Glutamatergic neuron (in vitro differentiated cells): ENCODE measurements around the gene SUCLG2. TPM values are rescaled to one million over a fixed set of nuclear protein-coding genes. Genes with fewer than 3 reads are reported as not detected.

ENCODE experiments used
- DNase-seq: peaks from one replicate; pipeline ENCODE4 v3.0.0; 2022
- H3K27ac Mint-ChIP-seq: one replicate; pipeline ENCODE4 v1.8.0; 2020; ENCODE audit warnings: mild to moderate bottlenecking, mixed read lengths, inconsistent platforms; ENCODE audit not compliant: unreplicated experiment
- H3K27me3 Mint-ChIP-seq: one replicate; pipeline ENCODE4 v1.8.0; 2020; ENCODE audit warnings: mild to moderate bottlenecking, moderate library complexity, mixed read lengths, inconsistent platforms; ENCODE audit not compliant: unreplicated experiment
- H3K36me3 Mint-ChIP-seq: one replicate; pipeline ENCODE4 v1.8.0; 2020; ENCODE audit warnings: mild to moderate bottlenecking, mixed read lengths, inconsistent platforms; ENCODE audit not compliant: unreplicated experiment
- H3K4me1 Mint-ChIP-seq: one replicate; pipeline ENCODE4 v1.8.0; 2020; ENCODE audit warnings: mild to moderate bottlenecking, low read depth, mixed read lengths, inconsistent platforms; ENCODE audit not compliant: unreplicated experiment
- H3K4me3 Mint-ChIP-seq: one replicate; pipeline ENCODE4 v1.8.0; 2020; ENCODE audit warnings: mild to moderate bottlenecking, mixed read lengths, inconsistent platforms; ENCODE audit not compliant: unreplicated experiment
- H3K9me3 Mint-ChIP-seq: one replicate; pipeline ENCODE4 v1.8.0; 2020; ENCODE audit warnings: mild to moderate bottlenecking, moderate library complexity, mixed read lengths, inconsistent platforms; ENCODE audit not compliant: unreplicated experiment
- CTCF ChIP-seq: fragments of 200-600 bp; sonication (generic); IDR thresholded peaks from one replicate; pipeline ENCODE4 v1.5.0; 2021; ENCODE audit not compliant: partially characterized antibody, unreplicated experiment
- total RNA-seq: library from RNA; stranded (reverse); fragmentation: NEBNext Ultra II Directional; extraction: Animal tissue kit (Norgen Biotek cat#: 25700); gene quantifications from one replicate; pipeline ENCODE4 v1.2.1, GENCODE V29; 2021; ENCODE audit not compliant: unreplicated experiment

SUCLG2 gene
- total RNA-seq, 1 donor from 2014 or later = 4.3 TPM

DNA sequence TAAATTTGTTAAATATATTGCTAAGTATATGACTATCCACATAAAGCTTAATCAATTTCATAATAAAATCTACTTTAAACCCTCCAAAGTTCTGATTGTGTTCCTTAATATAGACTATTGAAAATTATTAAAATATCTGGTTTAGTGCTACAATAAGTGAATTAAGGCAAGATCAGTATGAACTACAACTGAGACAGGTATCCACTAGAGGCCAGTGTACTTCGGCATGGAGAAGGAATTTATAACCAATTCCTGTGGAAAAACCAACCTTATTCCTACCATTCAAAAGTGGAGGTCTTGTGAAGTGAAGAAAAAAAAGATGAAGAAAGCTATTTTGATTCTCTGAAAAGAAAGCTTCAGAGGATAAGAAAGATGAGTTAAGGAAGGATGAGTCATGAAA is 237.7 kb downstream of the SUCLG2 start:
- no peaks in the 10 kb centered on the region for H3K36me3 Mint-ChIP-seq
- no peak overlapping the region for H3K27ac Mint-ChIP-seq
- DNase-seq = no peak
- no peaks in the 10 kb centered on the region for H3K4me1 Mint-ChIP-seq
- no peak for TF ChIP-seq CTCF
- H3K9me3 Mint-ChIP-seq = no peaks in the 10 kb centered on the region
- no peak overlapping the region for H3K4me3 Mint-ChIP-seq
- H3K27me3 Mint-ChIP-seq = no peaks in the 10 kb centered on the region

- no peaks in the 10 kb centered on the region for H3K4me1 Mint-ChIP-seq
- no peak overlapping the region for H3K27ac Mint-ChIP-seq
- H3K4me3 Mint-ChIP-seq = no peak overlapping the region
- H3K27me3 Mint-ChIP-seq = no peaks in the 10 kb centered on the region
- no peaks in the 10 kb centered on the region for H3K36me3 Mint-ChIP-seq
- H3K9me3 Mint-ChIP-seq = no peaks in the 10 kb centered on the region
- DNase-seq = no peak
- TF ChIP-seq CTCF = no peak
These were observed 238.9 kb downstream of the SUCLG2 start for GRCh38 chr3:67415511-67415910.

GRCh38 chr3:67414740-67415139 is 239.7 kb downstream of the SUCLG2 start:
- no peak for TF ChIP-seq CTCF
- Mint-ChIP-seq H3K4me1 (no peaks in the 10 kb centered on the region), H3K4me3 (no peak overlapping the region), H3K27ac (no peak overlapping the region), H3K9me3 (no peaks in the 10 kb centered on the region), H3K27me3 (no peaks in the 10 kb centered on the region), H3K36me3 (no peaks in the 10 kb centered on the region)
- DNase-seq = no peak

- H3K9me3 Mint-ChIP-seq = no peaks in the 10 kb centered on the region
- no peak overlapping the region for H3K27ac Mint-ChIP-seq
- H3K4me1 Mint-ChIP-seq = peaks cover 3% of the 10 kb centered on the region
- no peaks in the 10 kb centered on the region for H3K27me3 Mint-ChIP-seq
- TF ChIP-seq CTCF = no peak
- H3K36me3 Mint-ChIP-seq = no peaks in the 10 kb centered on the region
- DNase-seq = no peak
- H3K4me3 Mint-ChIP-seq = no peak overlapping the region
These were observed 249.2 kb downstream of the SUCLG2 start for GRCh38 chr3:67405193-67405592.

GRCh38 chr3:67402873-67403272 is 251.5 kb downstream of the SUCLG2 start:
- H3K27me3 Mint-ChIP-seq = no peaks in the 10 kb centered on the region
- TF ChIP-seq CTCF = no peak
- no peaks in the 10 kb centered on the region for H3K4me1 Mint-ChIP-seq
- H3K27ac Mint-ChIP-seq = no peak overlapping the region
- no peak overlapping the region for H3K4me3 Mint-ChIP-seq
- H3K36me3 Mint-ChIP-seq = no peaks in the 10 kb centered on the region
- no peak for DNase-seq
- H3K9me3 Mint-ChIP-seq = no peaks in the 10 kb centered on the region
